Neural progenitor cell (in vitro differentiated cells): ENCODE data around the gene STK33. TPM values are rescaled to one million over a fixed set of nuclear protein-coding genes. Genes with fewer than 3 reads are reported as not detected.

Source experiments
- DNase-seq: peaks from one replicate; pipeline ENCODE4 v3.0.0-alpha.2; 2016; ENCODE audit warnings: low spot score
- H2AFZ ChIP-seq: fragments of 200-600 bp; sonication (generic); replicated peaks from 2 replicates; pipeline ENCODE4 v1.6.1; 2016; ENCODE audit warnings: antibody characterized with exemption
- H3F3A ChIP-seq: fragments of 200-600 bp; sonication (generic); 2 replicates; pipeline ENCODE4 v1.6.1; 2016; ENCODE audit warnings: antibody characterized with exemption, low read depth
- H3K27ac ChIP-seq: fragments of 200-600 bp; sonication (generic); 2 replicates; pipeline ENCODE4 v1.5.1; 2016; ENCODE audit warnings: mild to moderate bottlenecking
- H3K27me3 ChIP-seq: fragments of 200-600 bp; sonication (generic); 2 replicates; pipeline ENCODE4 v1.6.1; 2016; ENCODE audit warnings: mild to moderate bottlenecking, moderate library complexity
- H3K36me3 ChIP-seq: fragments of 200-600 bp; sonication (generic); 2 replicates; pipeline ENCODE4 v1.5.1; 2016
- H3K4me1 ChIP-seq: fragments of 200-600 bp; sonication (generic); 2 replicates; pipeline ENCODE4 v1.6.1; 2016; ENCODE audit warnings: mixed run types
- H3K4me2 ChIP-seq: fragments of 200-600 bp; sonication (generic); 2 replicates; pipeline ENCODE4 v1.6.1; 2016
- H3K4me3 ChIP-seq: fragments of 200-600 bp; sonication (generic); 2 replicates; pipeline ENCODE4 v1.5.1; 2016
- H3K79me2 ChIP-seq: fragments of 200-600 bp; sonication (generic); 2 replicates; pipeline ENCODE4 v1.6.1; 2016; ENCODE audit warnings: low read depth
- H3K9ac ChIP-seq: fragments of 200-600 bp; sonication (generic); 2 replicates; pipeline ENCODE4 v1.6.1; 2016
- H3K9me3 ChIP-seq: fragments of 200-600 bp; sonication (generic); 2 replicates; pipeline ENCODE4 v1.5.1; 2016; ENCODE audit warnings: low read depth
- H4K20me1 ChIP-seq: fragments of 200-600 bp; sonication (generic); 2 replicates; pipeline ENCODE4 v1.6.1; 2016; ENCODE audit warnings: low read depth
- H3K27ac Mint-ChIP-seq: 3 replicates; pipeline ENCODE4 v1.8.0; 2021; ENCODE audit warnings: mixed read lengths
- H3K27me3 Mint-ChIP-seq: 2 replicates; pipeline ENCODE4 v1.8.0; 2022; ENCODE audit warnings: low read depth, mild to moderate bottlenecking, inconsistent platforms, moderate library complexity, mixed read lengths; ENCODE audit not compliant: insufficient read depth
- H3K36me3 Mint-ChIP-seq: 3 replicates; pipeline ENCODE4 v1.8.0; 2021; ENCODE audit warnings: mixed read lengths
- H3K4me1 Mint-ChIP-seq: 3 replicates; pipeline ENCODE4 v1.8.0; 2021; ENCODE audit warnings: mixed read lengths
- H3K4me3 Mint-ChIP-seq: 3 replicates; pipeline ENCODE4 v1.8.0; 2021; ENCODE audit warnings: mild to moderate bottlenecking, moderate library complexity, mixed read lengths
- H3K9me3 Mint-ChIP-seq: 3 replicates; pipeline ENCODE4 v1.8.0; 2020; ENCODE audit warnings: mixed read lengths
- CTCF ChIP-seq: fragments of 200-600 bp; sonication (generic); IDR thresholded peaks from 2 replicates; pipeline ENCODE4 v1.5.1; 2017; ENCODE audit warnings: antibody characterized with exemption, mild to moderate bottlenecking
- EZH2 ChIP-seq: fragments of 200-600 bp; sonication (generic); IDR thresholded peaks from 2 replicates; pipeline ENCODE4 v1.6.1; 2017; ENCODE audit warnings: antibody characterized with exemption, mild to moderate bottlenecking, moderate library complexity
- EZH2phosphoT487 ChIP-seq: fragments of 200-600 bp; sonication (generic); IDR thresholded peaks from 2 replicates; pipeline ENCODE4 v1.6.1; 2017; ENCODE audit warnings: antibody characterized with exemption
- total RNA-seq: library from RNA; depleted of rRNA; stranded (reverse); fragments of >200 nt; gene quantifications from 2 replicates; pipeline ENCODE4 v1.2.3, GENCODE V29; 2015; ENCODE audit warnings: low replicate concordance

STK33 gene
- total RNA-seq, 1 donor from 2014 or later, result 56.5 TPM

GRCh38 chr11:8372641-8373381 is 221.2 kb downstream of the STK33 start:
- Histone ChIP-seq H4K20me1 (no peaks in the 10 kb centered on the region), H3K36me3 (no peaks in the 10 kb centered on the region), H3K79me2 (no peaks in the 10 kb centered on the region), H2AFZ (no peak overlapping the region), H3K4me1 (peaks cover 18% of the 10 kb centered on the region), H3K27me3 (no peaks in the 10 kb centered on the region), H3K27ac (no peak overlapping the region), H3K9ac (no peak overlapping the region), H3K9me3 (no peaks in the 10 kb centered on the region), H3K4me3 (no peak overlapping the region), H3F3A (peaks cover 9% of the 10 kb centered on the region), H3K4me2 (no peak overlapping the region)
- Mint-ChIP-seq H3K4me1 (peaks cover 9% of the 10 kb centered on the region), H3K27ac (peak overlapping the region; percentile 60), H3K9me3 (no peaks in the 10 kb centered on the region), H3K4me3 (no peak overlapping the region), H3K27me3 (no peaks in the 10 kb centered on the region), H3K36me3 (peaks cover 6% of the 10 kb centered on the region)
- no peak for DNase-seq
- TF ChIP-seq EZH2phosphoT487 (no peak), EZH2 (no peak), CTCF (no peak)

GRCh38 chr11:8371516-8371884 is 222.5 kb downstream of the STK33 start:
- Histone ChIP-seq H3K36me3 (no peaks in the 10 kb centered on the region), H3K9ac (no peak overlapping the region), H3F3A (peaks cover 9% of the 10 kb centered on the region), H3K4me2 (no peak overlapping the region), H2AFZ (no peak overlapping the region), H3K27me3 (no peaks in the 10 kb centered on the region), H3K9me3 (no peaks in the 10 kb centered on the region), H3K27ac (no peak overlapping the region), H4K20me1 (no peaks in the 10 kb centered on the region), H3K79me2 (no peaks in the 10 kb centered on the region), H3K4me3 (no peak overlapping the region), H3K4me1 (peaks cover 18% of the 10 kb centered on the region)
- TF ChIP-seq EZH2phosphoT487 (no peak), EZH2 (no peak), CTCF (no peak)
- no peak overlapping the region for H3K4me3 Mint-ChIP-seq
- H3K9me3 Mint-ChIP-seq, result no peaks in the 10 kb centered on the region
- H3K27me3 Mint-ChIP-seq, result no peaks in the 10 kb centered on the region
- H3K4me1 Mint-ChIP-seq, result peaks cover 9% of the 10 kb centered on the region
- H3K27ac Mint-ChIP-seq, result no peak overlapping the region
- DNase-seq, result no peak
- H3K36me3 Mint-ChIP-seq, result peaks cover 4% of the 10 kb centered on the region

GRCh38 chr11:8370812-8371515 is 223.1 kb downstream of the STK33 start:
- peaks cover 9% of the 10 kb centered on the region for H3K4me1 Mint-ChIP-seq

More at GRCh38 chr11:8370812-8371515, 223.1 kb downstream of the STK33 start:
- no peak overlapping the region for H3K4me3 Mint-ChIP-seq
- Histone ChIP-seq H4K20me1 (no peaks in the 10 kb centered on the region), H3K36me3 (no peaks in the 10 kb centered on the region), H3K4me2 (no peak overlapping the region), H3K9me3 (no peaks in the 10 kb centered on the region), H3K9ac (no peak overlapping the region), H3K79me2 (no peaks in the 10 kb centered on the region), H3K27me3 (no peaks in the 10 kb centered on the region), H3K4me3 (no peak overlapping the region), H2AFZ (no peak overlapping the region), H3K27ac (no peak overlapping the region), H3K4me1 (peaks cover 14% of the 10 kb centered on the region), H3F3A (peaks cover 5% of the 10 kb centered on the region)
- no peak for DNase-seq
- no peaks in the 10 kb centered on the region for H3K9me3 Mint-ChIP-seq
- H3K36me3 Mint-ChIP-seq, result peaks cover 4% of the 10 kb centered on the region
- no peaks in the 10 kb centered on the region for H3K27me3 Mint-ChIP-seq
- no peak overlapping the region for H3K27ac Mint-ChIP-seq
- TF ChIP-seq CTCF (no peak), EZH2 (no peak), EZH2phosphoT487 (no peak)
